Placental pericyte (primary cell): ENCODE results near the gene GPD1. TPM values are rescaled to one million over a fixed set of nuclear protein-coding genes. Genes with fewer than 3 reads are reported as not detected.

Source experiments
- total RNA-seq: library from RNA; depleted of rRNA; stranded (reverse); fragments of >200 nt; gene quantifications from 2 replicates; pipeline ENCODE4 v1.2.3, GENCODE V29; 2012

The GPD1 gene
- not detected in 2 replicates for total RNA-seq

GRCh38 chr12:50103767-50104321, at the start of gene GPD1:
TSS of gene GPD1 (plus strand) at chr12:50104008. CDS start at chr12:50104051, 43 bp downstream.

DNA sequence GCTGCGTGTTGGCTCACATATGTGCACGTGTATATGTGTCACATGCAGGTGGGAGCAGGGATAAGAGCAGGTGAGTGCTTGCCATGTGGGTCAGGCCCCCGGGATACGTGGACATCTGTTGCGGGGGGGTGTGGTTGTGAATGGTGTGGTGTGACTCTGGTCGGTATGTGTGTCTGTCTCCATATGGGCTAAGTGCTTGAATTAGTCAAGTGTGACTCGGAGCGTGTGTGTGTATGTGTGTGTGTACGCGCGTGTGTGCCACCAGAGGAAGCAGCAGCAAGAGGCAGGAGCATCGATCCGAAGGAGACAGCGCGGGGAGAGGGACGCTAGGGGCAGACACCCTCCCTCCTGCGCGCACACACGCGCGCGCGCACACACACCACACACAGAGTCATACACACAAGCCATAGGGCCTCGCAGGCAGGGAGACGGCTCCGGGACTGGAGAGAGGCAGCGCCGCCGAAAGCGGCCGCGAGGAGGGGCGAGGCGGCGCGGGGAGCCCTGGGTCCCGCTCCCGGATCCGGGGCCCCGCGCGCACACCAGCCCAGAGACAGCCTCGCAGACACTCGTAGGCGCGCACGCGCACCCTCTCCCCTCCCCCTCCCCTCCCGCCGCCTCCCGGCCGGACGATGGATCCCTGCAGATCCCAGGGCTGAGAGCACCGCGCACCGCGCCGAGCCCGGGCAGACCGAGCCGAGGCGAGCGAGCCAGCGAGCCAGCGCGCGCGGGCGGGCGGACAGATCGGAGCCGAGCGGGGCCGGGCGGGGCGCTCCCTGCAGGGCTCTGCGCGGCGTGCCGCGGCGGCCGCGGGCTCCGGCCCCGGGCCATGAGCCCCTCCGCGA, 46.6 kb upstream of the GPD1 start, which contains the start of gene ASIC1:
ASIC1 (plus strand) TSS at position 597 of the 842 bp plus-strand sequence. CDS start 1,171 bp downstream, outside the sequence.

DNA sequence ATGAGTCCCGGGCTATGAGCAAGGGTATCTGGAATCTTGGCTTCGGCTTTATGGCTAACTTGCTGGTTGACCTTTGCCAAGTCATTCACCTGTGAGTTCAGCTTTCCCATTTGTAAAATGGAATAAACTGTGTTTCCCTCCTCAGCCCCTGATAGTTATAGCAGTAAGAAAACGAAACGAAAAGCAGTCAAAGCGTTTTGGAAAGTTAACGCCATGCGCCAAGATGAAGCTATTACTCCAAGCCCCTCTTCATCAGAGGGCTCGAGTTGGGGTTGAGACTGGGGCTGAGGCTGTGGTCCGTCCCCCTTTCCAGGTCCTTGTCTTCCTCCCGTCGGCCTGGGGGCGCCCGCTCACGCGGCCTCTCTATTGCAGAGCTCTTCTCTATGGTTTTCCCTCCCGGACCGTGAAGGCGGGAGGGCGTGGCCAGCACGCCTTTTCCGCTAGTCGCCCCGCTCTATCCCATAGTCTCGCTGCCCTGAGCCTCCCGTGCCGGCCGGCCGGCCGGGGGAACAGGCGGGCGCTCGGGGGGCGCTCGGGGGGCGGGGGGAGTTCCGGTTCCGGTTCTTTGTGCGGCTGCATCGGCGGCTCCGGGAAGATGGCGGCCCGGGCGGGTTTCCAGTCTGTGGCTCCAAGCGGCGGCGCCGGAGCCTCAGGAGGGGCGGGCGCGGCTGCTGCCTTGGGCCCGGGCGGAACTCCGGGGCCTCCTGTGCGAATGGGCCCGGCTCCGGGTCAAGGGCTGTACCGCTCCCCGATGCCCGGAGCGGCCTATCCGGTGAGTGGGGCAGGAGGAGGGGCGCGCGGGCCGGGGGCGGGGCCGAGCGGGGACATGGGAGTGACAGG, 18.8 kb upstream of the GPD1 start, which contains the start of gene SMARCD1:
SMARCD1 (plus strand) TSS at position 568 of the 840 bp plus-strand sequence; CDS start at position 596, 28 bp downstream.

DNA sequence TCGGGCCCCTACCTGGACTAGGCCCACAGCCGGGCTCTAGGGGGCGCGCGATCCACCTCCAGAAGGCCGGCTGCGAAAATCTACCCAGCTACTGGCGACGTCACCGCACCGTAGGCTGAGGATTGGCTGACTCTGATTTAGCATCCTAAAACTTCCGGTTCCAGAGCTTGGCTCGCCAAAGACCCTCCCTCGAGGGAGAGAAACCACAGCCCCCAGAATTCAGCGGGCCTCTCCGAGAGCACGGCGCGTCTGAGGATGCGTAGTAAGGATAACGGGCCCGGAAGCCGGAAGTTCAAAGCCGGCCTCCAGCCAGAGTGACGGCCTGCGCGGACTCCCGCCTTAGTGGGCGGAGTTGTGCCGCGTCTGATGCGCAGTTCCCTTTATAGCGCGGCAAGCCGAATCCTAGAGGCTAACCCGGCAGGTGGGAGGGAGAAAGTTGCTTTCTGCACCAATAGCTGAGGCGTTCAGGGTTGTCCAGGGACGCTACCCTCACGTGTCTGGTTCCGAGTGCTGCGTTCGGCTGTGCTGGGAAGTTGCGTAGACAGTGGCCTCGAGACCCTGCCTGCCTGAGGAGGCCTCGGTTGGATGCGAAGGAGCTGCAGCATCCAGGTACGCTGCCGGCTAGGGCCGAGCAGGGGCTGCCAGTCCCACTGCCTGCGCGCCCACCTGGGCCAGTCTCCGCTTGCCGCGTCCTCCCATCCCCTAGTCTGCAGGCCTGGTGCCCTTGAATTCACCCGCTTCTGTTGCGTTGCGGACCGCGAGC, 8.1 kb downstream of the GPD1 start, which contains the start of gene COX14:
COX14 (plus strand) TSS at position 544 of the 763 bp plus-strand sequence. CDS start 7,808 bp downstream, outside the sequence.

Other genes starting within 250 kb of the GPD1 start
- gene FAIM2, start 200.1 kb upstream of the GPD1 start, total RNA-seq = 0.29 and 6.6 TPM in 2 replicates
- not detected in 2 replicates for gene AQP2, start 153.3 kb upstream of the GPD1 start, total RNA-seq
- gene AQP5, start 142.1 kb upstream of the GPD1 start, total RNA-seq = not detected in 2 replicates
- not detected in 2 replicates for gene AQP6, start 131.1 kb upstream of the GPD1 start, total RNA-seq
- gene RACGAP1, start 78.5 kb upstream of the GPD1 start, total RNA-seq = 6.1 and 123 TPM in 2 replicates
- gene ASIC1, start 46.4 kb upstream of the GPD1 start, total RNA-seq = 0.72 and 3.5 TPM in 2 replicates
- 52.3 and 89.6 TPM in 2 replicates for gene SMARCD1, start 18.7 kb upstream of the GPD1 start, total RNA-seq
- 28.8 and 29.8 TPM in 2 replicates for gene COX14, start 8.2 kb downstream of the GPD1 start, total RNA-seq
- gene CERS5, start 63.4 kb downstream of the GPD1 start, total RNA-seq = 34.9 and 36.8 TPM in 2 replicates
- 85.1 and 157 TPM in 2 replicates for gene LIMA1, start 179.5 kb downstream of the GPD1 start, total RNA-seq